Lower leg skin (tissue), 4 donors: Measurements from ENCODE around the gene ZNF326. TPM values are rescaled to one million over a fixed set of nuclear protein-coding genes. Genes with fewer than 3 reads are reported as not detected.

Source experiments
- DNase-seq, 2 donors: peaks; one replicate each; pipeline ENCODE4 v3.0.0-alpha.2; 2019; ENCODE audit warnings: low spot score in 2 of 2
- H3K4me3 ChIP-seq: fragments of 200-600 bp; sonication (generic); 2 replicates; pipeline ENCODE4 v1.5.1; 2017; ENCODE audit warnings: mild to moderate bottlenecking, low read depth; ENCODE audit not compliant: poor library complexity, severe bottlenecking
- POLR2A ChIP-seq, 2 donors: fragments of 450-650 bp; IDR thresholded peaks; one replicate each; pipeline ENCODE4 v1.6.1; 2016 to 2017; ENCODE audit warnings: antibody characterized with exemption in 2 of 2, mild to moderate bottlenecking in 1 of 2, moderate library complexity in 1 of 2
- WGBS, 2 donors: methylation state at CpG; one replicate each; pipeline ENCODE4 v1.1.5; 2018; 5-methylcytosine and 5-hydroxymethylcytosine counted together
- intact Hi-C: fragments of 100-400 bp; cut with DNase I; formaldehyde crosslinking; loops from one replicate; pipeline ENCODE4 v1.15.0; 2023; ENCODE audit warnings: low total_unique reads
- total RNA-seq, 4 donors: library from RNA; depleted of rRNA; stranded (reverse); fragments of >200 nt; gene quantifications; one replicate each; pipeline ENCODE4 v1.1.0, GENCODE V29; 2016
- TF ChIP-seq, protein P1 (sequence below), 3 donors: fragments of 450-650 bp; IDR thresholded peaks; one replicate each; pipeline ENCODE4 v1.5.1; 2016; ENCODE audit warnings: antibody characterized with exemption in 3 of 3, mild to moderate bottlenecking in 3 of 3, moderate library complexity in 2 of 3

Gene ZNF326
- total RNA-seq, 4 donors from 2014 or later: 5.0 to 14.8 (median 9.1) TPM

DNA sequence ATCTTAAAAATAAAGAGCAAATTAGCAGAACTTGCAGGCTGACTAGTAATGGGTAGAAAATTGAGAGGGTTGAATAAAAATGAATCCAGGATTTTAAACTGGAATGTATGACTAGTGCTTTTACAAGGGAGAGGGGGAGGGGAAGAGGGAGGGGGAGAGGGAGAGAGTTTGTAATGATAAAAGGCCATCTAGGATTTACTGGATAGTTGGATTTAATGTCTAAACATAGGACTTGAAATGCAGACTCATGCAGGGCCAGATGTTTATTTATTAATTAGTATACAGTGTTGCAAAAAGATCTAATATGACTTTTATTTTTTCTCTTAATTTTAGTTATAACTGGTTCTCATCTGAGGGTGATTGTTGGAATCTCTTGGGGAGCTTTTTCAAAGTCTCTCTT is 4.3 kb downstream of the ZNF326 start:
- no peak for TF ChIP-seq POLR2A (IDR thresholded peaks at IDR 0.05)
- TF ChIP-seq, protein P1, sequence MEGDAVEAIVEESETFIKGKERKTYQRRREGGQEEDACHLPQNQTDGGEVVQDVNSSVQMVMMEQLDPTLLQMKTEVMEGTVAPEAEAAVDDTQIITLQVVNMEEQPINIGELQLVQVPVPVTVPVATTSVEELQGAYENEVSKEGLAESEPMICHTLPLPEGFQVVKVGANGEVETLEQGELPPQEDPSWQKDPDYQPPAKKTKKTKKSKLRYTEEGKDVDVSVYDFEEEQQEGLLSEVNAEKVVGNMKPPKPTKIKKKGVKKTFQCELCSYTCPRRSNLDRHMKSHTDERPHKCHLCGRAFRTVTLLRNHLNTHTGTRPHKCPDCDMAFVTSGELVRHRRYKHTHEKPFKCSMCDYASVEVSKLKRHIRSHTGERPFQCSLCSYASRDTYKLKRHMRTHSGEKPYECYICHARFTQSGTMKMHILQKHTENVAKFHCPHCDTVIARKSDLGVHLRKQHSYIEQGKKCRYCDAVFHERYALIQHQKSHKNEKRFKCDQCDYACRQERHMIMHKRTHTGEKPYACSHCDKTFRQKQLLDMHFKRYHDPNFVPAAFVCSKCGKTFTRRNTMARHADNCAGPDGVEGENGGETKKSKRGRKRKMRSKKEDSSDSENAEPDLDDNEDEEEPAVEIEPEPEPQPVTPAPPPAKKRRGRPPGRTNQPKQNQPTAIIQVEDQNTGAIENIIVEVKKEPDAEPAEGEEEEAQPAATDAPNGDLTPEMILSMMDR (IDR thresholded peaks at IDR 0.05): no peak
- DNase-seq: no peak
- intact Hi-C loops: no loop called here
- H3K4me3 ChIP-seq: no peak overlapping the region

DNA sequence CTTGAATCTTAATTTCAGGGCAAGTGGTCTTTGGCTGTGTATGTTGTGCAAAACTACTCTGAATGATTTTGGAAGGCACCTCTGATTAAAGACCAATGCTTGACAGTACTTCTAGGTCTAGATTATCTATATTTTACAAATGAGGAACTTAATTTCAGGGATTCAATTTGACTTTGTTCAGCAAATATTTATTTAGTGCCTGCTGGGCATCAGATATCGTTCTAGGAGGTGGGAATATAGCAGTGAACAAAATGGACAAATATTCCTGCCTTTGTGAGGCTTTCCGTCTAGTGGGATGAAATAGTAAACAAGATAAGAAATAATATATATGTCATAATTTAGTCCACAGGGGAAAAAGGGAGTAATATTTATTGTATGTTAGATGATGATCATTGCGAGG is 4.7 kb downstream of the ZNF326 start:
- H3K4me3 ChIP-seq: no peak overlapping the region
- no peak for DNase-seq
- intact Hi-C loops: no loop called here
- TF ChIP-seq, protein P1 (IDR thresholded peaks at IDR 0.05): no peak
- no peak for TF ChIP-seq POLR2A (IDR thresholded peaks at IDR 0.05)
- 88 to 95% methylated on average over 3 of the region's 3 CpGs for WGBS, 2 donors

DNA sequence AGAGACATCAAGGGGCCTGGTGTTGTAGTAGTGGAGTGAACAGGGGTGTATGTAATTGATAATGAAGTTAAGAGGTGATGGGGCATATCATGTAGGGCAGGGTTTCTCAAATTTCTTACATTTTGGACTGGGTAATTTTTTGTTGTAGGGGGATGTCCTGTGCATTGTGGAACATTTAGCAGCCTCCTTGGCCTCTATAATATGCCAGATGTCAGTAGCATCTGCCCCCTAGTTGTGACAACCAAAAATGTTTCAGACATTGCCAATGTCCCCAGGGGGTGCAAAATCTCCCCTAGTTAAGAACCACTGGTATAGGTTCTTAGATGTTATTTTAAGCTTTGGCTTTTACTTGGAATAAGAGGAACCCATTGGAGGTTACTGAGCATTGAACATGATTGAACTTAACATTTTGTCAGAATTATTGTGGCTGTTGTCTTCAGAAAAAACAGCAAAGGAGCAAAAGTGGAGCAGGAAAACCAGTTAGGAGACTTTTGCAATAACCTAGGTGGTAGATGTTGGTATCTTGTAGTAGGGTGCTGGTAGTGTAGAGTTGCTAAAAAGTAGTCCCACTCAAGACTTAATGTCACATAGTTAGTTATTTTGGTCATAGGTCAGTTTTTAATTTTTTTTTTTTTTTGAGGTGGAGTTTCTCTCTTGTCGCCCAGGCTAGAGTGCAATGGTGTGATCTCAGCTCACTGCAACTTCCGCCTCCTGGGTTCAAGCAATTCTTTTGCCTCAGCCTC is 6.2 kb downstream of the ZNF326 start:
- WGBS, 2 donors: 96 to 98% methylated on average over 2 of the region's 2 CpGs
- no peak overlapping the region for H3K4me3 ChIP-seq
- no peak for TF ChIP-seq POLR2A (IDR thresholded peaks at IDR 0.05)
- TF ChIP-seq, protein P1 (IDR thresholded peaks at IDR 0.05): no peak
- DNase-seq: no peak
- intact Hi-C loops: no loop called here

DNA sequence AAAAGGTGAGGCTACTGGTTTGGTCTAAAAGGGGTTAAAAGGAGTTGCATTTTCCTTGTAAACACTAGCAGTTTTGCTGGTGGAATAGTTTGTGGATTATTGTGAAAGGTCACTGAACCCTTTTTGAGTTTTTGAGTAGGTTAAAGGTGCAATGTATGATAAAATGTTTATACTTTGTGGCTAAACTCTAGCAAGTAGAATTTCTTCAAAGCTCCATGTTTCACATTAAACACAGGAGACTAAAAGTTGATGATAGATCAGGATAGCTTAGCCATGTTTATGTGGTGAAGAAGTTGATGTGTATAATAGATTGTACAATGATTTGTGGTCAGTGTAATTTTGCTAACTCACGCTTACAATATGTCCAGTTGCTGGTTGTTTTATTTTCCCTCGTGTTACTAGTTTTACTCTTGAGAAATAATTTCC is 13.1 kb downstream of the ZNF326 start:
- whole genome bisulfite sequencing, 2 donors: 86 to 95% methylated on average over 2 of the region's 2 CpGs

GRCh38 chr1:90012300-90012699 is 17.4 kb downstream of the ZNF326 start:
- 76 to 79% methylated on average over 2 of the region's 2 CpGs for WGBS, 2 donors
- H3K4me3 ChIP-seq: no peak overlapping the region
- DNase-seq: no peak
- intact Hi-C loops: no loop called here
- no peak for TF ChIP-seq POLR2A (IDR thresholded peaks at IDR 0.05)
- TF ChIP-seq, protein P1 (IDR thresholded peaks at IDR 0.05): no peak

More for the DNA sequence above, 13.1 kb downstream of the ZNF326 start:
- DNase-seq: no peak
- TF ChIP-seq, protein P1 (IDR thresholded peaks at IDR 0.05): no peak
- no peak for TF ChIP-seq POLR2A (IDR thresholded peaks at IDR 0.05)
- H3K4me3 ChIP-seq: no peak overlapping the region
- intact Hi-C loops: no loop called here

- WGBS, 2 donors: 95 to 97% methylated on average over 1 of the region's 1 CpG
- intact Hi-C loops: no loop called here
These were observed 28.8 kb downstream of the ZNF326 start for GRCh38 chr1:90023691-90024090.

More at GRCh38 chr1:90023691-90024090, 28.8 kb downstream of the ZNF326 start:
- no peak overlapping the region for H3K4me3 ChIP-seq
- TF ChIP-seq POLR2A (IDR thresholded peaks at IDR 0.05): no peak
- TF ChIP-seq, protein P1 (IDR thresholded peaks at IDR 0.05): no peak
- DNase-seq: no peak
